ENCODE results near the gene SLC25A42. TPM values are rescaled to one million over a fixed set of nuclear protein-coding genes. Genes with fewer than 3 reads are reported as not detected.
A peak's percentile ranks its signal among the peaks of the same experiment; 100 is the strongest.

The SLC25A42 gene
- total RNA-seq, 4 donors from 2014 or later: 2.9 to 25.7 (median 5.9) TPM

- Histone ChIP-seq H3K27ac (no peak overlapping the region), H3K9me3 (no peaks in the 10 kb centered on the region), H3K4me3 (no peak overlapping the region), H3K4me1 (no peaks in the 10 kb centered on the region), H3K27me3 (no peaks in the 10 kb centered on the region), H3K36me3 (no peaks in the 10 kb centered on the region)
- DNase-seq: no peak
- TF ChIP-seq POLR2A (IDR thresholded peaks at IDR 0.05): no peak
- no peak for TF ChIP-seq CTCF (IDR thresholded peaks at IDR 0.05)
- intact Hi-C loops (cut with DNase I; ENCODE audit: low total_unique reads): no loop called here
These were observed 13.3 kb downstream of the SLC25A42 start for GRCh38 chr19:19077103-19077502.

- Histone ChIP-seq H3K27me3 (no peaks in the 10 kb centered on the region), H3K9me3 (no peaks in the 10 kb centered on the region), H3K4me1 (no peaks in the 10 kb centered on the region), H3K4me3 (no peak overlapping the region), H3K36me3 (no peaks in the 10 kb centered on the region), H3K27ac (no peak overlapping the region)
- no peak for DNase-seq
- TF ChIP-seq POLR2A (IDR thresholded peaks at IDR 0.05) (no peak), CTCF (IDR thresholded peaks at IDR 0.05) (no peak)
- intact Hi-C loops (cut with DNase I; ENCODE audit: low total_unique reads): no loop called here
These were observed 15.0 kb downstream of the SLC25A42 start for GRCh38 chr19:19078801-19079200.

GRCh38 chr19:19079571-19079970, 15.8 kb downstream of the SLC25A42 start:
- Histone ChIP-seq H3K27me3 (no peaks in the 10 kb centered on the region), H3K4me1 (no peaks in the 10 kb centered on the region), H3K36me3 (no peaks in the 10 kb centered on the region), H3K27ac (no peak overlapping the region), H3K4me3 (no peak overlapping the region), H3K9me3 (no peaks in the 10 kb centered on the region)
- intact Hi-C loops (cut with DNase I; ENCODE audit: low total_unique reads): no loop called here
- DNase-seq: no peak
- TF ChIP-seq POLR2A (IDR thresholded peaks at IDR 0.05) (no peak), CTCF (IDR thresholded peaks at IDR 0.05) (no peak)

GRCh38 chr19:19081642-19082151, 17.9 kb downstream of the SLC25A42 start:
- peak overlapping the region in 1 of 2 donors; percentile 20 for H3K27ac ChIP-seq
- TF ChIP-seq POLR2A (IDR thresholded peaks at IDR 0.05) (no peak), CTCF (IDR thresholded peaks at IDR 0.05) (no peak)
- peak; percentile 46 for DNase-seq
- no peaks in the 10 kb centered on the region for H3K4me1 ChIP-seq
- H3K4me3 ChIP-seq: no peak overlapping the region
- H3K36me3 ChIP-seq: no peaks in the 10 kb centered on the region
- no peaks in the 10 kb centered on the region for H3K9me3 ChIP-seq
- no peaks in the 10 kb centered on the region for H3K27me3 ChIP-seq
- intact Hi-C loops (cut with DNase I; ENCODE audit: low total_unique reads): no loop called here

GRCh38 chr19:19083413-19084178, 19.8 kb downstream of the SLC25A42 start:
- TF ChIP-seq POLR2A (IDR thresholded peaks at IDR 0.05) (no peak), CTCF (IDR thresholded peaks at IDR 0.05) (no peak)
- intact Hi-C loops (cut with DNase I; ENCODE audit: low total_unique reads): no loop called here
- Histone ChIP-seq H3K27ac (no peak overlapping the region), H3K9me3 (no peaks in the 10 kb centered on the region), H3K4me1 (no peaks in the 10 kb centered on the region), H3K4me3 (no peak overlapping the region), H3K36me3 (no peaks in the 10 kb centered on the region), H3K27me3 (no peaks in the 10 kb centered on the region)
- no peak for DNase-seq

Measured in uterus (tissue), 4 donors.